HEK293 (cell line): ENCODE results near the gene CPN2.
A peak's percentile ranks its signal among the peaks of the same experiment; 100 is the strongest.

ENCODE experiments used
- MEIS1 ChIP-seq: sonication (generic); formaldehyde crosslinking; IDR thresholded peaks from 2 replicates; pipeline ENCODE4 v1.8.1; 2022; ENCODE audit warnings: missing genetic modification reagents, mild to moderate bottlenecking, borderline replicate concordance
- MZF1 ChIP-seq: fragments of 450-650 bp; formaldehyde crosslinking; IDR thresholded peaks from 2 replicates; pipeline ENCODE4 v1.5.1; 2017; ENCODE audit warnings: missing biosample characterization, missing genetic modification characterization, borderline replicate concordance
- OSR2 ChIP-seq: fragments of 450-650 bp; formaldehyde crosslinking; IDR thresholded peaks from 2 replicates; pipeline ENCODE4 v1.5.1; 2016; ENCODE audit warnings: missing biosample characterization, missing genetic modification characterization
- PRDM1 ChIP-seq: fragments of 450-650 bp; formaldehyde crosslinking; IDR thresholded peaks from 2 replicates; pipeline ENCODE4; 2016; ENCODE audit warnings: missing biosample characterization, missing genetic modification characterization
- RBAK ChIP-seq: fragments of 450-650 bp; formaldehyde crosslinking; IDR thresholded peaks from 2 replicates; pipeline ENCODE4 v1.5.1; 2016; ENCODE audit warnings: missing biosample characterization, missing genetic modification characterization
- REST ChIP-seq: fragments of 450-650 bp; formaldehyde crosslinking; IDR thresholded peaks from 2 replicates; pipeline ENCODE4 v1.5.1; 2016; ENCODE audit warnings: missing biosample characterization, missing genetic modification characterization
- SETDB1 ChIP-seq: IDR thresholded peaks from one replicate; pipeline ENCODE4 v1.6.1; 2017; ENCODE audit warnings: mild to moderate bottlenecking, low read length, moderate library complexity, mixed read lengths; ENCODE audit not compliant: insufficient read length
- TCF7L2 ChIP-seq: IDR thresholded peaks from 2 replicates; pipeline ENCODE4 v1.6.1; 2011; ENCODE audit warnings: low read depth, mild to moderate bottlenecking, inconsistent platforms, low read length, moderate library complexity, borderline replicate concordance
- WT1 ChIP-seq: fragments of 450-650 bp; formaldehyde crosslinking; IDR thresholded peaks from 2 replicates; pipeline ENCODE4 v1.5.1; 2016; ENCODE audit warnings: missing biosample characterization, missing genetic modification characterization
- ZBTB10 ChIP-seq: fragments of 450-650 bp; formaldehyde crosslinking; IDR thresholded peaks from 2 replicates; pipeline ENCODE4 v1.5.1; 2016; ENCODE audit warnings: missing biosample characterization, missing genetic modification characterization
- ZBTB44 ChIP-seq: fragments of 450-650 bp; IDR thresholded peaks from 2 replicates; pipeline ENCODE4 v1.5.1; 2018; ENCODE audit warnings: missing biosample characterization, mild to moderate bottlenecking, missing genetic modification characterization
- ZBTB8A ChIP-seq: fragments of 450-650 bp; formaldehyde crosslinking; IDR thresholded peaks from 2 replicates; pipeline ENCODE4 v1.5.1; 2016; ENCODE audit warnings: missing biosample characterization, missing genetic modification characterization
- ZFP41 ChIP-seq: fragments of 450-650 bp; formaldehyde crosslinking; IDR thresholded peaks from 2 replicates; pipeline ENCODE4 v1.5.1; 2016; ENCODE audit warnings: missing biosample characterization, missing genetic modification characterization, borderline replicate concordance
- ZNF114 ChIP-seq: fragments of 450-650 bp; formaldehyde crosslinking; IDR thresholded peaks from 2 replicates; pipeline ENCODE4 v1.5.0; 2017; ENCODE audit warnings: missing biosample characterization, missing genetic modification characterization
- ZNF133 ChIP-seq: fragments of 450-650 bp; formaldehyde crosslinking; IDR thresholded peaks from 2 replicates; pipeline ENCODE4 v1.5.1; 2016; ENCODE audit warnings: missing biosample characterization, missing genetic modification characterization
- ZNF155 ChIP-seq: fragments of 450-650 bp; formaldehyde crosslinking; IDR thresholded peaks from 2 replicates; pipeline ENCODE4 v1.5.1; 2016; ENCODE audit warnings: missing biosample characterization, missing genetic modification characterization
- ZNF157 ChIP-seq: fragments of 450-650 bp; formaldehyde crosslinking; IDR thresholded peaks from 2 replicates; pipeline ENCODE4 v1.5.1; 2016; ENCODE audit warnings: missing biosample characterization, missing genetic modification characterization
- ZNF324 ChIP-seq: fragments of 450-650 bp; formaldehyde crosslinking; IDR thresholded peaks from 2 replicates; pipeline ENCODE4 v1.5.1; 2016; ENCODE audit warnings: missing biosample characterization, missing genetic modification characterization
- ZNF350 ChIP-seq: fragments of 450-650 bp; formaldehyde crosslinking; IDR thresholded peaks from 2 replicates; pipeline ENCODE4 v1.5.0; 2017; ENCODE audit warnings: missing biosample characterization, mild to moderate bottlenecking, missing genetic modification characterization
- ZNF366 ChIP-seq: fragments of 450-650 bp; formaldehyde crosslinking; conservative IDR thresholded peaks from 2 replicates; pipeline ENCODE4 v1.5.1; 2016; ENCODE audit warnings: missing biosample characterization, missing genetic modification characterization
- ZNF423 ChIP-seq: fragments of 450-650 bp; formaldehyde crosslinking; IDR thresholded peaks from 2 replicates; pipeline ENCODE4 v1.5.1; 2016; ENCODE audit warnings: missing biosample characterization, missing genetic modification characterization
- ZNF585B ChIP-seq: fragments of 450-650 bp; formaldehyde crosslinking; IDR thresholded peaks from 2 replicates; pipeline ENCODE4 v1.5.1; 2016; ENCODE audit warnings: missing biosample characterization, missing genetic modification characterization
- ZNF623 ChIP-seq: fragments of 450-650 bp; formaldehyde crosslinking; IDR thresholded peaks from 2 replicates; pipeline ENCODE4 v1.5.1; 2016; ENCODE audit warnings: missing biosample characterization, missing genetic modification characterization
- ZSCAN30 ChIP-seq: fragments of 450-650 bp; IDR thresholded peaks from 2 replicates; pipeline ENCODE4 v1.5.1; 2018; ENCODE audit warnings: missing biosample characterization, mild to moderate bottlenecking, missing genetic modification characterization, moderate library complexity
- TF ChIP-seq, protein P1 (sequence below): fragments of 450-650 bp; formaldehyde crosslinking; IDR thresholded peaks from 2 replicates; pipeline ENCODE4 v1.5.1; 2016; ENCODE audit warnings: missing biosample characterization, missing genetic modification characterization
- TF ChIP-seq, protein P2 (sequence below): fragments of 450-650 bp; formaldehyde crosslinking; IDR thresholded peaks from 2 replicates; pipeline ENCODE4 v1.5.1; 2016; ENCODE audit warnings: missing biosample characterization, missing genetic modification characterization
- TF ChIP-seq, protein P3 (sequence below): fragments of 450-650 bp; formaldehyde crosslinking; optimal IDR thresholded peaks from 2 replicates; pipeline ENCODE3; 2016; ENCODE audit warnings: missing biosample characterization, mild to moderate bottlenecking, missing genetic modification characterization
- TF ChIP-seq, protein P4 (sequence below): fragments of 450-650 bp; formaldehyde crosslinking; IDR thresholded peaks from 2 replicates; pipeline ENCODE4 v1.5.1; 2017; ENCODE audit warnings: missing biosample characterization, missing genetic modification characterization

Gene CPN2

DNA sequence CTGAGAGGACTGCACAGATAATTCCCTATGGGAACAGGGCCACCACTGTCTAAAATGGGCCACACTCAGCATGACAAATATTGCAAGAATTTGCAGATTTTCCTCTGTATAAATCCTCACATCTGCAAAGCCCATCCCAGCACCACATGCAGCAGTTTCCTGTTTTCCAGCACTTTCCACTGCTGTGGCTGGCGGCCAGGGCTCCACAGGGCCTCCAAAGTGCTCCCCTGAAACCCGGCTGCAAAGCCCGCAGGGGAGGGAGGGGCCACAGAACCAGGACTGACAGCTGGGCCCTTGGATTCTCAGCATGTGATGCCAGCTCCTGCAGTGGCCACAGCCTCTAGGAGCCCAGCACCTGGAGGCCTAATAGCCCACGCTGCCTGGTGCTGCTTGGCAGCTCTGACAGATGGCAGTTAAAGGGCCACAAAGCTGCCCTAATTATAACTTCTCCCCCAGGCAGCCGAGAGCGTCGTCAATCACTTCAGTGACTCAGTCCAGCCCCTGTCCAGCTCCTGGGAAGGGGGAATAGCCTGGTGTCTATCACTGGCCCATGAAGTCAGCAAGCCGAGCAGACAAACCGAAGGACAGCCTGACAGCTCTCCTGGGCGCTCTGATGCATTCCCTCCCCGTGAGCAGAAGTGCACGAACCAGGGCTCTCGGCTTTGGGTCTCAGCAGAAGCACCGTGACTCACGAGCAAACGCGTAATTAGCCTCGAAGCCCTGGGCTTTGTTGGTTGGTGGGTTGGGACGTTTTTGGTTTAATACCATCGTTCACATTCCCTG lies 13.7 kb upstream of the CPN2 start (continued):
- TF ChIP-seq ZBTB44 (tag by site-specific recombination) (no peak), MZF1 (tag by site-specific recombination) (no peak), ZBTB8A (tag by site-specific recombination) (peak; percentile 65), ZNF157 (no peak), ZBTB10 (tag by site-specific recombination) (no peak), ZNF366 (tag by site-specific recombination) (no peak), OSR2 (peak; percentile 85), ZNF114 (tag by site-specific recombination) (no peak), ZNF324 (tag by site-specific recombination) (no peak), ZNF133 (tag by site-specific recombination) (no peak), RBAK (tag by site-specific recombination) (no peak), ZFP41 (tag by site-specific recombination) (no peak), ZSCAN30 (tag by site-specific recombination) (0 out of 2 replicates have a peak, but pooled peaks have one; percentile 12), ZNF423 (0 out of 2 replicates have a peak, but pooled peaks have one; percentile 28), REST (tag by site-specific recombination) (peak; percentile 84), ZNF350 (tag by site-specific recombination) (no peak), PRDM1 (tag by site-specific recombination) (no peak), ZNF623 (no peak), MEIS1 (CRISPR knock-in tag) (no peak), WT1 (no peak), ZNF155 (tag by site-specific recombination) (no peak), SETDB1 (no peak), TCF7L2 (no peak), ZNF585B (tag by site-specific recombination) (no peak)
- TF ChIP-seq, protein P1, sequence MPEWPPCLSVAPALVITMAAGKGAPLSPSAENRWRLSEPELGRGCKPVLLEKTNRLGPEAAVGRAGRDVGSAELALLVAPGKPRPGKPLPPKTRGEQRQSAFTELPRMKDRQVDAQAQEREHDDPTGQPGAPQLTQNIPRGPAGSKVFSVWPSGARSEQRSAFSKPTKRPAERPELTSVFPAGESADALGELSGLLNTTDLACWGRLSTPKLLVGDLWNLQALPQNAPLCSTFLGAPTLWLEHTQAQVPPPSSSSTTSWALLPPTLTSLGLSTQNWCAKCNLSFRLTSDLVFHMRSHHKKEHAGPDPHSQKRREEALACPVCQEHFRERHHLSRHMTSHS (tag by site-specific recombination): no peak
- TF ChIP-seq, protein P2, sequence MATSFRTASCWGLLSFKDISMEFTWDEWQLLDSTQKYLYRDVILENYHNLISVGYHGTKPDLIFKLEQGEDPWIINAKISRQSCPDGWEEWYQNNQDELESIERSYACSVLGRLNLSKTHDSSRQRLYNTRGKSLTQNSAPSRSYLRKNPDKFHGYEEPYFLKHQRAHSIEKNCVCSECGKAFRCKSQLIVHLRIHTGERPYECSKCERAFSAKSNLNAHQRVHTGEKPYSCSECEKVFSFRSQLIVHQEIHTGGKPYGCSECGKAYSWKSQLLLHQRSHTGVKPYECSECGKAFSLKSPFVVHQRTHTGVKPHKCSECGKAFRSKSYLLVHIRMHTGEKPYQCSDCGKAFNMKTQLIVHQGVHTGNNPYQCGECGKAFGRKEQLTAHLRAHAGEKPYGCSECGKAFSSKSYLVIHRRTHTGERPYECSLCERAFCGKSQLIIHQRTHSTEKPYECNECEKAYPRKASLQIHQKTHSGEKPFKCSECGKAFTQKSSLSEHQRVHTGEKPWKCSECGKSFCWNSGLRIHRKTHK (tag by site-specific recombination): no peak
- TF ChIP-seq, protein P3, sequence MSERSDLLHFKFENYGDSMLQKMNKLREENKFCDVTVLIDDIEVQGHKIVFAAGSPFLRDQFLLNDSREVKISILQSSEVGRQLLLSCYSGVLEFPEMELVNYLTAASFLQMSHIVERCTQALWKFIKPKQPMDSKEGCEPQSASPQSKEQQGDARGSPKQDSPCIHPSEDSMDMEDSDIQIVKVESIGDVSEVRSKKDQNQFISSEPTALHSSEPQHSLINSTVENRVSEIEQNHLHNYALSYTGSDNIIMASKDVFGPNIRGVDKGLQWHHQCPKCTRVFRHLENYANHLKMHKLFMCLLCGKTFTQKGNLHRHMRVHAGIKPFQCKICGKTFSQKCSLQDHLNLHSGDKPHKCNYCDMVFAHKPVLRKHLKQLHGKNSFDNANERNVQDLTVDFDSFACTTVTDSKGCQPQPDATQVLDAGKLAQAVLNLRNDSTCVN: no peak
- TF ChIP-seq, protein P4, sequence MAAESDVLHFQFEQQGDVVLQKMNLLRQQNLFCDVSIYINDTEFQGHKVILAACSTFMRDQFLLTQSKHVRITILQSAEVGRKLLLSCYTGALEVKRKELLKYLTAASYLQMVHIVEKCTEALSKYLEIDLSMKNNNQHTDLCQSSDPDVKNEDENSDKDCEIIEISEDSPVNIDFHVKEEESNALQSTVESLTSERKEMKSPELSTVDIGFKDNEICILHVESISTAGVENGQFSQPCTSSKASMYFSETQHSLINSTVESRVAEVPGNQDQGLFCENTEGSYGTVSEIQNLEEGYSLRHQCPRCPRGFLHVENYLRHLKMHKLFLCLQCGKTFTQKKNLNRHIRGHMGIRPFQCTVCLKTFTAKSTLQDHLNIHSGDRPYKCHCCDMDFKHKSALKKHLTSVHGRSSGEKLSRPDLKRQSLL: no peak
